Upper lobe of left lung (tissue), 6 donors: ENCODE results near the gene JMY. TPM values are rescaled to one million over a fixed set of nuclear protein-coding genes. Genes with fewer than 3 reads are reported as not detected.

ENCODE experiments used
- ATAC-seq, 2 donors: fragments of 200-7000 bp; cut with Tn5 transposase; one replicate each; pipeline ENCODE4 v1.9.1; 2022; ENCODE audit warnings: mild to moderate bottlenecking in 2 of 2, moderate library complexity in 2 of 2; ENCODE audit not compliant: low FRiP score in 2 of 2
- DNase-seq, 2 donors: peaks; one replicate each; pipeline ENCODE4 v3.0.0-alpha.2; 2019 to 2020
- H3K27ac ChIP-seq, 4 donors: fragments of 200-600 bp; sonication (generic); one replicate each; pipeline ENCODE4 v1.5.1; 2016 to 2019
- H3K27me3 ChIP-seq, 4 donors: fragments of 200-600 bp; sonication (generic); one replicate each; pipeline ENCODE4 v1.5.1; 2017 to 2019
- H3K36me3 ChIP-seq, 4 donors: fragments of 200-600 bp; sonication (generic); one replicate each; pipeline ENCODE4 v1.5.1; 2016 to 2019
- H3K4me1 ChIP-seq, 4 donors: fragments of 200-600 bp; sonication (generic); one replicate each; pipeline ENCODE4 v1.5.1; 2018 to 2019
- H3K4me3 ChIP-seq, 4 donors: fragments of 200-600 bp; sonication (generic); one replicate each; pipeline ENCODE4 v1.5.1; 2017 to 2019; ENCODE audit warnings: mild to moderate bottlenecking in 2 of 4, moderate library complexity in 1 of 4
- H3K9me3 ChIP-seq, 4 donors: fragments of 200-600 bp; sonication (generic); one replicate each; pipeline ENCODE4 v1.5.1; 2018 to 2019
- EP300 ChIP-seq, 4 donors: sonication (generic); formaldehyde crosslinking; IDR thresholded peaks; one replicate each; pipeline ENCODE4 v1.5.1; 2017; ENCODE audit warnings: antibody characterized with exemption in 4 of 4, control low read depth in 2 of 4
- POLR2A ChIP-seq, 4 donors: fragments of 450-650 bp; IDR thresholded peaks; one replicate each; pipeline ENCODE4 v1.5.1; 2016 to 2017; ENCODE audit warnings: antibody characterized with exemption in 4 of 4, mild to moderate bottlenecking in 2 of 4
- POLR2AphosphoS5 ChIP-seq, 2 donors: sonication (generic); formaldehyde crosslinking; IDR thresholded peaks; one replicate each; pipeline ENCODE4 v1.5.1; 2017; ENCODE audit warnings: antibody characterized with exemption in 2 of 2
- WGBS, 2 donors: methylation state at CpG; one replicate each; pipeline ENCODE4 v1.1.5; 2017 to 2018; 5-methylcytosine and 5-hydroxymethylcytosine counted together
- total RNA-seq, 6 donors: library from RNA; depleted of rRNA in 4 of 6; stranded (reverse); fragments of >200 nt in 4 of 6; gene quantifications; one replicate each; pipeline versions ENCODE4 v1.1.0 to v1.2.1, GENCODE V29; 2016 to 2021
- TF ChIP-seq, protein P1 (sequence below), 6 experiments: fragments of 450-650 bp in 4 of 6; fragments of 200-600 bp in 2 of 6; sonication (generic) in 2 of 6; IDR thresholded peaks; one replicate each; pipeline ENCODE4 v1.5.1; 2016 to 2019; ENCODE audit warnings: antibody characterized with exemption in 6 of 6
- donor health status: DM: no; HTN: no; CAD: no; lungs with moderate emphysema.
- donor health status: DM: no; HTN: yes; CAD: no; lungs with severe emphysema.

The JMY gene
- total RNA-seq, 6 donors from 2014 or later: 7.9 to 28.8 (median 11.9) TPM

DNA sequence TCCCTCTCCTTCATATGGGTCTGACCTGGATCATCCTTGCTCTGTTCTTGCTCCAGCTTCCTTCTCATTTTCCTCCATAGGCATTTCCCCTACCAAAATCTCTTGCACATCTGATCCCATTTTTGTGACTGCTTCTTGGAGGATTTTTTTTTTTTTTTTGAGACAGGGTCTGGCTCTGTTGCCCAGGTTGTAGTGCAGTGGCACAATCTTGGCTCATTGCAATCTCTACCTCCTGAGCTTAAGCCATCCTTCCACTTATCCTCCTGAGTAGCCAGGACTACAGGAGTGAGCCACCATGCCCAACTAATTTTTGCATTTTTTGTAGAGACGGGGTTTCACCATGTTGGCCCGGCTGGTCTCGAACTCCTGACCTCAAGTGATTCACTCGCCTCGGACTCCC lies 10.5 kb upstream of the JMY start:
- H3K27ac ChIP-seq: no peak overlapping the region
- no peaks in the 10 kb centered on the region for H3K36me3 ChIP-seq
- H3K9me3 ChIP-seq: no peaks in the 10 kb centered on the region
- WGBS, 2 donors: 97 to 98% methylated on average over 5 of the region's 5 CpGs
- DNase-seq (no peak), ATAC-seq (no peak)
- TF ChIP-seq EP300 (IDR thresholded peaks at IDR 0.05) (no peak), POLR2AphosphoS5 (IDR thresholded peaks at IDR 0.05) (no peak), POLR2A (IDR thresholded peaks at IDR 0.05) (no peak)
- TF ChIP-seq, protein P1, sequence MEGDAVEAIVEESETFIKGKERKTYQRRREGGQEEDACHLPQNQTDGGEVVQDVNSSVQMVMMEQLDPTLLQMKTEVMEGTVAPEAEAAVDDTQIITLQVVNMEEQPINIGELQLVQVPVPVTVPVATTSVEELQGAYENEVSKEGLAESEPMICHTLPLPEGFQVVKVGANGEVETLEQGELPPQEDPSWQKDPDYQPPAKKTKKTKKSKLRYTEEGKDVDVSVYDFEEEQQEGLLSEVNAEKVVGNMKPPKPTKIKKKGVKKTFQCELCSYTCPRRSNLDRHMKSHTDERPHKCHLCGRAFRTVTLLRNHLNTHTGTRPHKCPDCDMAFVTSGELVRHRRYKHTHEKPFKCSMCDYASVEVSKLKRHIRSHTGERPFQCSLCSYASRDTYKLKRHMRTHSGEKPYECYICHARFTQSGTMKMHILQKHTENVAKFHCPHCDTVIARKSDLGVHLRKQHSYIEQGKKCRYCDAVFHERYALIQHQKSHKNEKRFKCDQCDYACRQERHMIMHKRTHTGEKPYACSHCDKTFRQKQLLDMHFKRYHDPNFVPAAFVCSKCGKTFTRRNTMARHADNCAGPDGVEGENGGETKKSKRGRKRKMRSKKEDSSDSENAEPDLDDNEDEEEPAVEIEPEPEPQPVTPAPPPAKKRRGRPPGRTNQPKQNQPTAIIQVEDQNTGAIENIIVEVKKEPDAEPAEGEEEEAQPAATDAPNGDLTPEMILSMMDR (IDR thresholded peaks at IDR 0.05): no peak
- H3K27me3 ChIP-seq: no peaks in the 10 kb centered on the region
- H3K4me3 ChIP-seq: no peak overlapping the region
- no peaks in the 10 kb centered on the region for H3K4me1 ChIP-seq

DNA sequence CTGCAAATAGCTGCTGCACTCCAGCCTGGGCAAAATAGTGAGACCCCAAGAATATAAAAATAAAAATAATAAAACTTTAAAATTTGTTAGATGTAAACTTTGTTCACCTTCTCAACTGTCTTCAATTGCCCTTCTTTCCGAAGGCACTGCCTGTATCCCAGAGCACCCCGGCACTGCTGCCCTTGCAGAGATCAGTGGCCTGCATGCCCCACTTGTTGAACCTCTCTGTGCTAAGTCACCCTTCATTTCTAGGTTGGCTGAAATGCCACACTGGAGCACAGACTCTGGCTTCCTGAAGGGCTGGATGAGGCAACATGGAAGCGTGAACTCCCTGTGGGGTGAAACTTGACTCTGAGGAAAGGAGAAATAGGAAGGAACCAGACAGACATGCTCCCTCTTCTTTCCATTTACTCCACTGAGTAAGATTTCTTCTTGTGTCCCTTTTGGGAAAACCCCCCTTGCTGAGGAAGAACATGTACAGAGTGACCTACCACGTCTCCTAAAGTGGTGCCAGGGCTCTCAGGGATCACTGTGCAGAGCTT lies 8.4 kb upstream of the JMY start:
- Histone ChIP-seq H3K27ac (no peak overlapping the region), H3K4me3 (no peak overlapping the region), H3K27me3 (no peaks in the 10 kb centered on the region), H3K36me3 (no peaks in the 10 kb centered on the region), H3K4me1 (no peaks in the 10 kb centered on the region), H3K9me3 (no peaks in the 10 kb centered on the region)
- DNase-seq (no peak), ATAC-seq (no peak)
- 92 to 93% methylated on average over 4 of the region's 4 CpGs for WGBS, 2 donors
- no peak for TF ChIP-seq EP300 (IDR thresholded peaks at IDR 0.05)
- TF ChIP-seq POLR2A (IDR thresholded peaks at IDR 0.05): no peak
- TF ChIP-seq POLR2AphosphoS5 (IDR thresholded peaks at IDR 0.05): no peak
- TF ChIP-seq, protein P1 (IDR thresholded peaks at IDR 0.05): no peak

DNA sequence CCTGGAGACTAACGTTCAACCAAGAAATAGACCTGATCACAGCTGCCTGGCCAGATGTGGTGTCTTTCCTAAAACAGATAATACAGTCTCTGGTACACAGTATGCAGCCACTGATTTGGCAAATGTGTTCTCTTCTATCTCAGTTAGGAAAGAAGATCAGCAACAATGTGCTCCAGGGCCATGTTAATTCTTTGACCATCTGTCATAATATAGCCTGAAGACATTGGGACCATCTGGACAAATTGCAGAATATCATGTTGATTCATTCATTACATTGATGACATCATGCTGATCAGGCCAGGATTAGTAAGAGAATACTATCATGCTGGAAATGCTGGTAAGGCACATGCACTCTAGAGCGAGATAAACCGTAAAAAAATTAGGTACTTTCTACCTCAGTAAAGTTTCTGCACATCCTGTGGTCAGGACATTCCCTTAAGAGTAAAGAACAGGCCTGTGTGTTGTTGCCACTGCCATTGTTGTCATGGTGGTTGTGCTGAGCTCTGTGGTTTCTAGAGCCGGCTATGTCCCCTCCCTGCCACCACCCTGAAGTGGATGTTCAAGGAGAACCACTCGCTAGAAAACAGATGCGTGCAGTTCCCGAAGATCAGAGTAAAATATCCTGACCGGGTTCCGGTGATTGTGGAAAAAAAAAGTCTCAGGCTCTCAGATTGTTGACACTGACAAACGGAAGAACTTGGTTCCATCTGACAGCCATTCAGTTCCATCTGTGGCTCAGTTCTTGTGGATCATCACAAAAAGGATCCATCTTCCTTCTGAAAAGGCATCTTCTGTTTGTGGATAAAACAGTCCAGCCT lies 6.4 kb upstream of the JMY start:
- DNase-seq: no peak
- 88 to 90% methylated on average over 9 to 10 of the region's 10 CpGs for WGBS, 2 donors

GRCh38 chr5:79235261-79235633 lies 684 bp upstream of the JMY start:
- DNase-seq (no peak), ATAC-seq (no peak)
- Histone ChIP-seq H3K27me3 (no peaks in the 10 kb centered on the region), H3K4me1 (peaks cover 17 to 29% (median 23%) of the 10 kb centered on the region in 4 donors), H3K27ac (peak overlapping the region; percentile 76 to 96 (median 90)), H3K4me3 (peak overlapping the region; percentile 54 to 97 (median 94)), H3K9me3 (no peaks in the 10 kb centered on the region), H3K36me3 (no peaks in the 10 kb centered on the region)
- WGBS, 2 donors: 23 to 24% methylated on average over 2 of the region's 2 CpGs
- TF ChIP-seq POLR2AphosphoS5 (IDR thresholded peaks at IDR 0.05): no peak
- TF ChIP-seq, protein P1 (IDR thresholded peaks at IDR 0.05): no peak
- no peak for TF ChIP-seq EP300 (IDR thresholded peaks at IDR 0.05)
- TF ChIP-seq POLR2A (IDR thresholded peaks at IDR 0.05): no peak

More for the DNA sequence above, 6.4 kb upstream of the JMY start:
- no peak for ATAC-seq
- Histone ChIP-seq H3K27me3 (no peaks in the 10 kb centered on the region), H3K9me3 (no peaks in the 10 kb centered on the region), H3K4me1 (no peaks in the 10 kb centered on the region), H3K27ac (no peak overlapping the region), H3K36me3 (no peaks in the 10 kb centered on the region), H3K4me3 (no peak overlapping the region)
- TF ChIP-seq EP300 (IDR thresholded peaks at IDR 0.05) (no peak), POLR2AphosphoS5 (IDR thresholded peaks at IDR 0.05) (no peak), POLR2A (IDR thresholded peaks at IDR 0.05) (no peak)
- TF ChIP-seq, protein P1 (IDR thresholded peaks at IDR 0.05): no peak
